ENCODE results near the gene BAIAP2. TPM values are rescaled to one million over a fixed set of nuclear protein-coding genes. Genes with fewer than 3 reads are reported as not detected.
A peak's percentile ranks its signal among the peaks of the same experiment; 100 is the strongest.

BAIAP2 gene
- total and polyA plus RNA-seq, 2 of the 13 experiments (the other 11 are each of a cell fraction or from before 2014, with no cell fraction given): 22.5 to 24.0 TPM

- no peak for TF ChIP-seq HCFC1 (IDR thresholded peaks at IDR 0.05; ENCODE audit: low read depth, low read length)
- TF ChIP-seq SALL1 (CRISPR knock-in tag; IDR thresholded peaks at IDR 0.05): peak; percentile 46; the same call in 1 of the 2 replicates
- no peak for TF ChIP-seq ZNF7 (CRISPR knock-in tag; IDR thresholded peaks at IDR 0.05)
- TF ChIP-seq, protein P1, sequence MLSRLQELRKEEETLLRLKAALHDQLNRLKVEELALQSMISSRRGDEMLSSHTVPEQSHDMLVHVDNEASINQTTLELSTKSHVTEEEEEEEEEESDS (CRISPR knock-in tag; IDR thresholded peaks at IDR 0.05; ENCODE audit: borderline replicate concordance): no peak
- no peak for TF ChIP-seq ZNF468 (CRISPR knock-in tag; IDR thresholded peaks at IDR 0.05)
- TF ChIP-seq, protein P2, sequence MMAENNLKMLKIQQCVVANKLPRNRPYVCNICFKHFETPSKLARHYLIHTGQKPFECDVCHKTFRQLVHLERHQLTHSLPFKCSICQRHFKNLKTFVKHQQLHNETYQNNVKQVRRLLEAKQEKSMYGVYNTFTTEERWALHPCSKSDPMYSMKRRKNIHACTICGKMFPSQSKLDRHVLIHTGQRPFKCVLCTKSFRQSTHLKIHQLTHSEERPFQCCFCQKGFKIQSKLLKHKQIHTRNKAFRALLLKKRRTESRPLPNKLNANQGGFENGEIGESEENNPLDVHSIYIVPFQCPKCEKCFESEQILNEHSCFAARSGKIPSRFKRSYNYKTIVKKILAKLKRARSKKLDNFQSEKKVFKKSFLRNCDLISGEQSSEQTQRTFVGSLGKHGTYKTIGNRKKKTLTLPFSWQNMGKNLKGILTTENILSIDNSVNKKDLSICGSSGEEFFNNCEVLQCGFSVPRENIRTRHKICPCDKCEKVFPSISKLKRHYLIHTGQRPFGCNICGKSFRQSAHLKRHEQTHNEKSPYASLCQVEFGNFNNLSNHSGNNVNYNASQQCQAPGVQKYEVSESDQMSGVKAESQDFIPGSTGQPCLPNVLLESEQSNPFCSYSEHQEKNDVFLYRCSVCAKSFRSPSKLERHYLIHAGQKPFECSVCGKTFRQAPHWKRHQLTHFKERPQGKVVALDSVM (CRISPR knock-in tag; IDR thresholded peaks at IDR 0.05): no peak
- no peak; the same call in 1 of the 2 replicates for TF ChIP-seq KLF11 (CRISPR knock-in tag; IDR thresholded peaks at IDR 0.05)
- TF ChIP-seq, protein P3, sequence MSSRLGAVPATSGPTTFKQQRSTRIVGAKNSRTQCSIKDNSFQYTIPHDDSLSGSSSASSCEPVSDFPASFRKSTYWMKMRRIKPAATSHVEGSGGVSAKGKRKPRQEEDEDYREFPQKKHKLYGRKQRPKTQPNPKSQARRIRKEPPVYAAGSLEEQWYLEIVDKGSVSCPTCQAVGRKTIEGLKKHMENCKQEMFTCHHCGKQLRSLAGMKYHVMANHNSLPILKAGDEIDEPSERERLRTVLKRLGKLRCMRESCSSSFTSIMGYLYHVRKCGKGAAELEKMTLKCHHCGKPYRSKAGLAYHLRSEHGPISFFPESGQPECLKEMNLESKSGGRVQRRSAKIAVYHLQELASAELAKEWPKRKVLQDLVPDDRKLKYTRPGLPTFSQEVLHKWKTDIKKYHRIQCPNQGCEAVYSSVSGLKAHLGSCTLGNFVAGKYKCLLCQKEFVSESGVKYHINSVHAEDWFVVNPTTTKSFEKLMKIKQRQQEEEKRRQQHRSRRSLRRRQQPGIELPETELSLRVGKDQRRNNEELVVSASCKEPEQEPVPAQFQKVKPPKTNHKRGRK (CRISPR knock-in tag; IDR thresholded peaks at IDR 0.05): no peak
- TF ChIP-seq ZNF44 (CRISPR knock-in tag; IDR thresholded peaks at IDR 0.05): no peak; the same call in 1 of the 2 replicates
- TF ChIP-seq RFX5 (IDR thresholded peaks at IDR 0.05; ENCODE audit: low read depth, low read length): no peak
- TF ChIP-seq ESRRA (CRISPR knock-in tag; IDR thresholded peaks at IDR 0.05; ENCODE audit: low read depth): no peak
- TF ChIP-seq HMGA1 (CRISPR knock-in tag; conservative IDR thresholded peaks at IDR 0.05): no peak
- TF ChIP-seq, protein P4, sequence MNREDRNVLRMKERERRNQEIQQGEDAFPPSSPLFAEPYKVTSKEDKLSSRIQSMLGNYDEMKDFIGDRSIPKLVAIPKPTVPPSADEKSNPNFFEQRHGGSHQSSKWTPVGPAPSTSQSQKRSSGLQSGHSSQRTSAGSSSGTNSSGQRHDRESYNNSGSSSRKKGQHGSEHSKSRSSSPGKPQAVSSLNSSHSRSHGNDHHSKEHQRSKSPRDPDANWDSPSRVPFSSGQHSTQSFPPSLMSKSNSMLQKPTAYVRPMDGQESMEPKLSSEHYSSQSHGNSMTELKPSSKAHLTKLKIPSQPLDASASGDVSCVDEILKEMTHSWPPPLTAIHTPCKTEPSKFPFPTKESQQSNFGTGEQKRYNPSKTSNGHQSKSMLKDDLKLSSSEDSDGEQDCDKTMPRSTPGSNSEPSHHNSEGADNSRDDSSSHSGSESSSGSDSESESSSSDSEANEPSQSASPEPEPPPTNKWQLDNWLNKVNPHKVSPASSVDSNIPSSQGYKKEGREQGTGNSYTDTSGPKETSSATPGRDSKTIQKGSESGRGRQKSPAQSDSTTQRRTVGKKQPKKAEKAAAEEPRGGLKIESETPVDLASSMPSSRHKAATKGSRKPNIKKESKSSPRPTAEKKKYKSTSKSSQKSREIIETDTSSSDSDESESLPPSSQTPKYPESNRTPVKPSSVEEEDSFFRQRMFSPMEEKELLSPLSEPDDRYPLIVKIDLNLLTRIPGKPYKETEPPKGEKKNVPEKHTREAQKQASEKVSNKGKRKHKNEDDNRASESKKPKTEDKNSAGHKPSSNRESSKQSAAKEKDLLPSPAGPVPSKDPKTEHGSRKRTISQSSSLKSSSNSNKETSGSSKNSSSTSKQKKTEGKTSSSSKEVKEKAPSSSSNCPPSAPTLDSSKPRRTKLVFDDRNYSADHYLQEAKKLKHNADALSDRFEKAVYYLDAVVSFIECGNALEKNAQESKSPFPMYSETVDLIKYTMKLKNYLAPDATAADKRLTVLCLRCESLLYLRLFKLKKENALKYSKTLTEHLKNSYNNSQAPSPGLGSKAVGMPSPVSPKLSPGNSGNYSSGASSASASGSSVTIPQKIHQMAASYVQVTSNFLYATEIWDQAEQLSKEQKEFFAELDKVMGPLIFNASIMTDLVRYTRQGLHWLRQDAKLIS (CRISPR knock-in tag; IDR thresholded peaks at IDR 0.05): no peak
- TF ChIP-seq FOXK2 (IDR thresholded peaks at IDR 0.05): no peak
- no peak for TF ChIP-seq ZNF503 (CRISPR knock-in tag; IDR thresholded peaks at IDR 0.05)
- no peak for TF ChIP-seq SP1 (IDR thresholded peaks at IDR 0.05)
- TF ChIP-seq SP1 (CRISPR knock-in tag; IDR thresholded peaks at IDR 0.05): no peak
- TF ChIP-seq SIN3A (IDR thresholded peaks at IDR 0.05; ENCODE audit: borderline replicate concordance, low read depth, low read length): no peak
- no peak for TF ChIP-seq BCL6 (CRISPR knock-in tag; IDR thresholded peaks at IDR 0.05)
- peak; percentile 64; the same call in 1 of the 2 replicates for TF ChIP-seq HNRNPL (IDR thresholded peaks at IDR 0.05; ENCODE audit: low read depth, low read length)
- no peak for TF ChIP-seq ZNF432 (CRISPR knock-in tag; IDR thresholded peaks at IDR 0.05; ENCODE audit: borderline replicate concordance)
- no peak for TF ChIP-seq NR3C1 (CRISPR knock-in tag; IDR thresholded peaks at IDR 0.05)
These were observed 10.0 kb downstream of the BAIAP2 start (continued) for GRCh38 chr17:81044764-81045589.
